HG03135 (cell line): Measurements from ENCODE around the gene FYCO1.

ENCODE experiments used
- ATAC-seq: cut with Tn5 transposase; IDR thresholded peaks from one replicate; pipeline ENCODE4 v1.9.1; 2021; ENCODE audit warnings: mild to moderate bottlenecking, moderate library complexity; ENCODE audit not compliant: unreplicated experiment

FYCO1 gene

GRCh38 chr3:45985532-45986302 lies 9.9 kb downstream of the FYCO1 start:
- no peak for ATAC-seq

- ATAC-seq = no peak
These were observed 11.0 kb downstream of the FYCO1 start for GRCh38 chr3:45984331-45985312.

DNA sequence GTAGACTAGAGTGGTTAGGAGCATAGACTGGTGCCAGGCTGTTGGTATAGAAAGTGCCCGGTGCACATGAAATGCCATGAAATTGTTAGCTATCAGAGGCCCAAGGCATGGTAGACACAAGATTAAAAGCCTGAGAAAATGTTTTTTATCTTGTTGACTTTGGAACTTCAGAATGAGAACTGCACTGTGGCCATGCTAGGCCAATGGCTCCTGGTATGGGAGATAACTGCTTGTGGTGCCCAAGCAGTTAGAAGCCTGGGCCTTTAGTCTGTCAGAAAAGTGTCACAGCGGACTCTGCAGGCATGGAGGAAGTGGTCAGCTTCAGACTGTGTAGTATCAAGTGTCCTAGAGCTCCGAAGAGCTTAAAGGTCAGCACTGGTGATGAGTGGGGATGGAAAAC lies 11.9 kb downstream of the FYCO1 start:
- no peak for ATAC-seq

DNA sequence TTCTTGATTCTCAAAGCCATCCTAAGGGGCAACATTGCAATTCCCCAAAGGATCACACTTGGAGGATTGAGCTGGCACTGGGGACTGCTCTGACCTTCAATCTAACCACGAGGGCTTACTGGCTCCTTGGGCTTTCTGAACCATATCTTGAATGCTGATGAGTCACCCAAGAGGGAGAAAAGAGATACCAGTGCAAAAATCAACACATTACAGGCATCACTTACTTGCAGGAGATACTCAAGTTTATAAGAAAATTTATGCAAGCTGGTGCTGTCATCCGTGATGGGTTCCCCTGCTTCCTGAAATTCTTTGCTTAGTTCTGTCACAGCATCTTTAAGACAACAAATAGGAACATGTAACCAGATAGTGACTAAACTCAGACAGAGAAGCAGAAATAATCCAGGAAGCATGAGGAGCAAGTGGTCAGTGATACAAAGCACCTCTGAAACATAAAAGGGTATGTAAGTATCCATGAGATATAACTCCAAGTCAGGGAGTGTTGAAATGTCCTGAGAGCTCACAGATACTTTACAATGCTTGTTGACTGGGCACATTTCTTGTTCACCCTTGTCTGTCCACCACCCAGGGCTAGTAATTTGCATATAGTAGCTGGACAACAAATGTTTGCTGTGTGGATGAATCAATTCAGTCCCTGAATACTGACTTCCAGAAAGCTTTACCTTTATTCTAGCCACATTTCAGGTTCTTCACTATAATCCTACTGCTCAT lies 14.1 kb downstream of the FYCO1 start:
- no peak for ATAC-seq

- ATAC-seq = no peak
These were observed 14.8 kb downstream of the FYCO1 start for GRCh38 chr3:45980819-45981218.

DNA sequence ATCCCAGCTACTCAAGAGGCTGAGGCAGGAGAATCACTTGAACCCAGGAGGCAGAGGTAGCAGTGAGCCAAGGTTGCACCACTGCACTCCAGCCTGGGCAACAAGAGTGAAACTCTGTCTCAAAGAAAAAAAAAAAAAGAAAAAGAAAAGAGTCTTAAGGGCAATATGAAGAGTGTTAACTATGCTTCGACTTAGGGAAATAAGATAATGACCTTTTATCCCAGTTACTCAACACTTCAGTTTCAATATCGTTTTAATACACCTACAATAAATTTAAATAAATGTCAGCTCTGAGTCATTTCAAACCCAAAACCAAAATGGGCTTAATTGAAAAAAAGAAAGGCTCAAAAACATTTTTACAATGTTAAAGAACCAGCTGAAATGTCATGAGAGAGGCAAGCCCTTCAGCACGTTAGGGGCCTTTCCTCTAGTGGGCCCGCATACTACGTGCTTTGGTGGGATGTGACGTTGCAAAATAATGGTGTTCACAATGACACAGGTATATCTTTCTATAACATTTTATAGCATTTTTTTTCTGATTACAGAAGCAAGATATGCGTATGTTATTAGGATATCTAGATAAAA lies 15.3 kb downstream of the FYCO1 start:
- ATAC-seq = no peak

DNA sequence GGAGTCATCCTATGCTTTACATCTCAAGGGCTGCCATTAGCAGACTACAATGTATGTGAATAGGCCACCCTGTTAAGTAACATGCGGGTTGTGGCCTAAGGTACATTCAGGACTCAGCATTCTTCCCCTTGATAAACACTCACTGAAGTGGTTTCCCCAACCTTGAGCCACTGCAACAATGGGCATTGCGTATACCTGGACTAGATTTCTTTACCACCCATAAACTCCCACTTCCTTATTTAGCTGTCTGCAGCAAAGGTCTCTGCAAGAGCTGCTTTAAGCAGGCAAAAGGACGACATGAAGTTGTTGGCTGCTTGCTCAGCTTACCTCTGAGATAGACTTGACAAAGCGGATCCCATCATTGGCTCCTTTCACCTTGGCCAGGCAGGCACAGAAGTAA lies 16.2 kb downstream of the FYCO1 start:
- no peak for ATAC-seq

DNA sequence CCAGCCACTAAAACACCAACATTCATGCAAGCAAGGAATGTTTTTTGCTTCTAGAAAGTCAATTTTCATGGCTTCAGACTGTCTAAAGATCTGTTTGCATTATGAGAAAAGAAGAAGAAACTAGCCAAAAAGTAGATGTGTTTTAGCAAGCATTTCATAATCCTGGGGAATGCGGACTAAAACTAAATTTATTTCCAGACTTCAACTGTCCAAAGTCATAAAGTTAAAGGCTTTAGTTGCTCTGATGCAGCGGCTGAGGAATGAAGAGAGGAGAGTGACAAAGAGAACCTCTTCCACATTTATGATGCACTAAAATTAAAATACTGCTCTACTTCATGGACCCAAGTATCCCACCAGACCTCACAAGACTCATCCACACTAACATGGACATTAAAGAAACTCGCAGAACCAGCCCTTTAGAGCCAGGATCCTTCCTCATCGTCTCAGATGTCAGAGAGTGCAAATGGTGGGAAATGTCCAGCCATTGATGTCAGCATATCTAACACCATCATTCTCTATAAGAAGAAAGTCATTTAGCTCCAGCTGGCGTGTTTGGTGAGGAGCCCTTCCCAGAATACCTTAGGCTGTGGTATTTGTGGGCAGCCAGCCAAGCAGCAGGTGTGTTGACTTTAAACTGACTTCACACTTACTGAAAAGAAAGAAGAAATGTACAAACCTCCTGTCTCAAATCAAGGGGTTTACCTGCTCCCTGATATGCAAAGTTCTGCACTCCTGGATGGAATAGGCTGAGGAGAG lies 17.4 kb downstream of the FYCO1 start:
- ATAC-seq = no peak

DNA sequence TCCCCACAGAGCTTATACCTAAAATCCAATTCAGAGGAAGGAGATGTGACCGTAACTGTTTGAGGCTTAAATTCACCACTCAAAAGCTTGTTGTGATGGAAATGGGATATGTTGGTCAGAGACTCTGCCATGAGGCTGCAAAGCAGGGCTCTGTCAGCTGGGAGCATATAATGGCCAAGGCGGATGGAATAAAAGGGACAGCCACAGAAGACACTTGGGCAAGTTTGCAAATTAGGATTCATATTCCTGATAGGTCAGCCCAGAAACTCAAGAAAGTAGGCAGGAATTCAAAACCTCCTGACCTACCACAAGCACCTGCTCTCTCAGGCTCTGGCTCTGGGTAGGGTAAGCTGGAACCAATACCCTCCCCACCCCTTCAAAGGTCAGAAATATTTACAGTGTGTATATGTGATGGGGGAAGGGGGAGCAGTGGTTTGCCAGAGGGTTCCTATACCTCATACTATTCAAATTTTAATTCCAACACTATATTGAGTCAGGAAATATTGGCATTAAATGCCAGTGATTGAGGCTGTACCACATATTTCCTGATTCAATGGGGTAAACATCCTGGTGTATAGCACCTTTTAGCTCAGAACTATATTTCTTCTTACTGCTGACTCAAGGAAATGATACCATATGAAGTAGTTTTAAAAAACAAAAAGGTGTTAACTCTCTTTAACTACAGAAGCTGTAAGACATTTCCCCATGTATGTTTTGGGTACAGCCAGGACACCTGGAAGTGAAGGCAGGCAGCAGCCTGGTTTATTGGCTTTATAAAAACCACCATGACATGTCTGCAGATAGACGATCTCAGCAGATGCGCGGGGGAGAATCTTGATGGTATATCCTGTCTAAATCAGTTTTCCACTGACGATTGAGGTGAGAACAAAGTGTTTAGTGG lies 19.2 kb downstream of the FYCO1 start:
- no peak for ATAC-seq

GRCh38 chr3:45975686-45976085 lies 19.9 kb downstream of the FYCO1 start:
- ATAC-seq = no peak

GRCh38 chr3:45974686-45975085 lies 20.9 kb downstream of the FYCO1 start:
- no peak for ATAC-seq

GRCh38 chr3:45972534-45973402 lies 22.9 kb downstream of the FYCO1 start:
- no peak for ATAC-seq

GRCh38 chr3:45969953-45970352 lies 25.7 kb downstream of the FYCO1 start:
- ATAC-seq = no peak

DNA sequence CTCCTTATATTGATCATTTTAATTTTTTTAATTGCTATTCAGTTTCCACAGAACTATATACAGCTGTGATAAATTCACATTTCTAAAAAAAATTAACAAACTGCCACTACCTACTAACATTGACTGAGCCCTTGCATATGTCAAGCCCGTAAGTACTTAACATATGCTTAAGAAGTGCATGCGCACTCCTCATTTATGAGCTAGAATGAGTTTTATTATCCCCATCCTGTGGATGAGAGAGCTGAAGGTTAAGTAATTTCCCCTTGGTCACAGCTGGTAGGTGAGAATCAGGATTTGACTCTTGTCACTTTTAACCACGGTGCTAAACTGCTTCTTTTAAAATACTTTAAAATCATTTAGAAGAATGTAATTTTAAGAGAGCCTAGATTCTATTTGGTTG lies 26.5 kb downstream of the FYCO1 start:
- ATAC-seq = no peak

DNA sequence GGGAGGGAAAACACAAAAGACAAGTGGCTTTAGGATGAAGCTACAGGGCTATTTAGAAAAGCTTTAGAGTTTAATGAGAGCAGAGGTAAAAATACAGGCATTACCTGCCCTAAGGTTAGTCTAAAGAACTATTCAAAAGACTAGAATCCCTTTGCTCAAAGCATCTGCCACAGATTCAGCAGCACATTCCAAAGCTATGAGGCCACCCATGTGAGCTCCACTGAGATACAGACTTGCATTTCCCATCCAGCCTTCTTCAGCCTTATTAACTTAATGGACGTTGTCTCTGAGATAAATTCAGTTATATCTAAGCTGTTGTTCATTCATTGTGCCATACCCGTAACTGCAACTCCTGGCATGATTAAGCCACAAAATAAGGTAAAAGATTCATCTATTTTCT lies 26.9 kb downstream of the FYCO1 start:
- ATAC-seq = no peak

DNA sequence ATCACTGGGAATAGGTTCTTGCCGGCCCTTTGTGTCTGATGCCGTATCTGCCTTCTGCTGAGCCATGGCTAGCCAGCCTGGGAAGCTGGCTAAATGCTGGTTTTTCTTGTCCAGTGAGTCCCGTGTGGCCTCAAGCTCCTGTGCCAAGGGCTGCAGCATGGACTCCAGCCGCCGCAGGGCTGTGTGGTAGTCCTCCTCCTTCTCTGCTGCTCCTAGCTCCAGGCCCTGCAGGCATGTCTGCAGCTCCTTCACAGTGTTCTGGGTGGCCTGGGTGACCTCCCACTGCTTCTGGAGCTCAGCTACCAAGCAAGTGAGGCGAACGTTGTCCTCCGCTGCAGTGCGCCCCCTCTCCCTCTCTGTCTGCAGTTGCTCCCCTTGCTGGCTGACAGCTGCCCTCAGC lies 27.5 kb downstream of the FYCO1 start:
- ATAC-seq = no peak

GRCh38 chr3:45967724-45968123 lies 27.9 kb downstream of the FYCO1 start:
- ATAC-seq = no peak

DNA sequence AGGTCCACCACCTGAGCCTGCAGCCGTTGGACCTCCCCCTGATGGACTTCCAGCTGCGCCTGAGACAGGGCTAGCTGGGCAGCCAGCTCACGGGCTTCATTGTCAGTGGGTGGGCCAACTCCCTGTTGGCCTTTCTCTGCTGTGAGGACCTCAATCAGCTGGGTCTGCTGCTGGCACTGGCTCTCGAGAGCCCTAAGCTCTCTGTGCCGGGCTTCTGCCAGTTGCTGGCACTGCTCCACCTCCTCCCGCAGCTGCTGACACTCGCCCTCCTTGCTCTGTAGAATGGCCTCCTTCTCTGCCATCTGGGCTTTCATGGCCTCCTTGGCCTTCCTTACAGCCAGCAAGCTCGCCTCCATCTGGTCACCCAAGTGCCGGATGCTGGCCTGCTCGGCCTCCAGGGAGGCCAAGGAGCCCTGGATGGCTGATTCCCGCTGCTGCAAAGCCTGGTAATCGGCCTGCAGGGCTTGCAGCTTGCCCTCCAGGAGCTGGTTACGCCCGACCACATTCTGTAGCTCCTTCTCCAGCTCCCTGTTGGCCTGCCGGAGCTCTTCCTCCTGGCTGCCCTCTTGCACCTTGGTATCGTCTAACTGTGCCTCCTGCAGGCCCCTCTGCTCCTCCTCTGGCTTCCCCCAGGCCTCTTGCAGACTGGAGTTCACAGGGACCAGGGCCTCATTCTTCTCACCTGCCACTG lies 28.5 kb downstream of the FYCO1 start:
- ATAC-seq = no peak
